Adipose tissue (tissue), 3 donors: Measurements from ENCODE around the gene NT5C1B. TPM values are rescaled to one million over a fixed set of nuclear protein-coding genes. Genes with fewer than 3 reads are reported as not detected.

ENCODE experiments used
- H3K27ac ChIP-seq: one replicate; pipeline ENCODE4 v1.5.1; 2013; ENCODE audit warnings: low read depth, low read length
- WGBS, 3 donors: extraction: QIAGEN DNeasy Blood & Tissue Kit; methylation state at CpG; one replicate each; pipeline ENCODE4 v1.1.7; 2013; 5-methylcytosine and 5-hydroxymethylcytosine counted together
- polyA plus RNA-seq, 3 donors: library from polyadenylated mRNA; stranded (reverse); fragments of 200-250 nt; gene quantifications; one replicate each; pipeline ENCODE4 v1.2.3, GENCODE V29; 2013
- donor health status: healthy with polysubstance abuse.
- donor health status: Bipolar disorder and iron deficiency.
- donor health status: healthy.

The NT5C1B gene
- polyA plus RNA-seq, 3 donors = not detected

DNA sequence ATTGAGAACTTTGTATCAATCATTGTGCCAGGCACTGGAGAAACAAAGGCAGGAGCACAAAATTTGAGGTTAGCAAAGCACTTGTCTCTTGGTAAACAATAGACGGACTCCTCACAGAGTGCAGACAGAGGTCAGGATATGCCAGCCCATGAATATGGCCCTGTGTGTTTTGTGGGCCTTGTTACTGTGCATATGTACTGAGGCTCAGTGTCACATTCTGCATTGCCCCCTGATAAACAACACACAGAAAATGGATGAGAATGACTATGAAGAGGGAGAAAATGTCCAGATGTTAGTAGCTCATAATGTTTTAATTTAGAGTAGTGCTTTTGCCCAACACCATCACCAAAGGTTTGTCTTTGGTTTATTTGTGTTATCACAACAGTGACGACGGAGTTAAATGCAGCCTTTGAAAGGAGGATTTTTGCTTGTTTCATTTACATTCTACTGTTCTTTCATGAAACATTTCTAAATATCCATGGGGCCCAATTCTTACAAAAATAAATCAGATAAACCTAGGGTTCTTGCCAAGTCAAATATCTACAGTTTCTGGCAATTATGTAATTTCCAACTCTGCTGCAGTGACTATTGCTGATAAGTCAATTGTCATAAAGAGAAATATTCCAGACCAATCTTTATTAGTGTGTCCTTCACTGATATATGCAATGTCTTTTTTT is 14.6 kb upstream of the NT5C1B start:
- 85 to 96% (median 86%) methylated on average over 3 of the region's 3 CpGs for WGBS, 3 donors
- no peak overlapping the region for H3K27ac ChIP-seq

DNA sequence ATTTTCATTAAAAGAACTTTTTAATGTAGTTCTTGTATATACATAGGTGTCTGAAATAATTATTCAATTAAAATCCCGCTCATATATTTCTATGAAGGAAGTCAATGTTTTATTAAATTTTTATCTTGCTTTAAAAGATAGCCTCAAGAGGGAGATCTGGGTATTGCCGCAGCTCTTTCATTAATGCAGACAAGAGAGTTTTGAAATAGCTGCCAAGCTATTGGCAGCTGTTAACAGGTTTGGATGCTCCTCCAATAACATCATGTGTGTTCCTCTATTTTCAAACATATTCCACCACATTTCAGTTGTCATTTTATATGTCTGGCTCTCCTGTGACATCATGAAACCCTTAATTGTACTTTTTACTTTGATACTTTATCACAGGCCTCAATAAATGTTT is 12.9 kb upstream of the NT5C1B start:
- 85 to 98% (median 91%) methylated on average over 2 of the region's 2 CpGs for WGBS, 3 donors
- H3K27ac ChIP-seq = no peak overlapping the region

DNA sequence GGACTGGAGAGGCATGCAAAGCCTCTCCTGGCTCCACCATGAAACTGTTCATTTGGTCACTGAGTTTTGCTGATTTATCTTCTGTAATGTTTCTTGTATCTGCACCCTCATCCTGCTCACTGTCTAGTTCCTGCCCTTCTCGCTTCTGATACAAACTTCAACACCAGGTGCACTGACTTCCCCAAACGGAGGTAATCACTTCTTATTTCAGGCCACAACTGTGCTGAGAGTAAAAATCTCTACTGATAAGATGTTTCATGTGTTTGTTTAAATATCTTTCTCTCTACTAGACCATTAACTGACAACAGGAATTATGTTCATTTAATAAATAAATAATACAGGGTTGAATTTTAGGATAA is 10.9 kb upstream of the NT5C1B start:
- 50 to 75% (median 54%) methylated on average over 2 of the region's 2 CpGs for WGBS, 3 donors
- no peak overlapping the region for H3K27ac ChIP-seq

DNA sequence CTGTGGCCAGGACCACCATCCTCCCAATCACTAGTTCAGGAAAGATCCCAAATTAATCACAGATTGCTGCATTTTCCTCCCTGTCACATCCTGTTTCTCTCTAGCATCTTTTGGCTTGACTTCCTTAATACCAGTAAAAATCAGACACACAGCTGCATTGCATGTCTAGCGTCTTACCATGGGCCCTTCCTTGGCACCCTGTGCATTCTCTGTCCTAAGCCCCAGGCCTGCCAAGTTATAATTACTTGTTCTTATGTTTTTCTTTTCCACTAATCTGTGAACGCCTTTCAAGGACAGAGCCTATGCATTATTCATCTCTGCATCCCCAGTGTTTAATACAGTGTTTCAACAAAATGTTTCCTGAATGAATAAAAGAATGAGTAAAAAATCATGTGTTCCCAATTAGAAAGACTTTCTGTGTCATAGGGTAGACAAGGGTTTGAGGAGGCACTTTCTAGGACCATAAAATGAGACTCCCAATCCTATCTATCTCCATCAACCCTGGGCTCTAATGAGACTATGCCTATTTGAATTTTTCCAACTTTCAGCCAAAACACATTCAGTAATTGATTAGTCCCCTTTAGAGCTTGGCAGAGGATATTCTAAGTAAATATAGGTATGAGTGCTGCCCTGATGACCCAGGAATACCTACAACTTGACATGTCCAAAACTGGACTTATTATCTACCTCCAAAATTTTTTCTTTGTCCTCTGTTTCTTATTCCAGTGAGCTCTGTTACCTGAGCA is 10.3 kb upstream of the NT5C1B start:
- 48 to 73% (median 49%) methylated on average over 2 of the region's 2 CpGs for WGBS, 3 donors
- H3K27ac ChIP-seq = no peak overlapping the region

DNA sequence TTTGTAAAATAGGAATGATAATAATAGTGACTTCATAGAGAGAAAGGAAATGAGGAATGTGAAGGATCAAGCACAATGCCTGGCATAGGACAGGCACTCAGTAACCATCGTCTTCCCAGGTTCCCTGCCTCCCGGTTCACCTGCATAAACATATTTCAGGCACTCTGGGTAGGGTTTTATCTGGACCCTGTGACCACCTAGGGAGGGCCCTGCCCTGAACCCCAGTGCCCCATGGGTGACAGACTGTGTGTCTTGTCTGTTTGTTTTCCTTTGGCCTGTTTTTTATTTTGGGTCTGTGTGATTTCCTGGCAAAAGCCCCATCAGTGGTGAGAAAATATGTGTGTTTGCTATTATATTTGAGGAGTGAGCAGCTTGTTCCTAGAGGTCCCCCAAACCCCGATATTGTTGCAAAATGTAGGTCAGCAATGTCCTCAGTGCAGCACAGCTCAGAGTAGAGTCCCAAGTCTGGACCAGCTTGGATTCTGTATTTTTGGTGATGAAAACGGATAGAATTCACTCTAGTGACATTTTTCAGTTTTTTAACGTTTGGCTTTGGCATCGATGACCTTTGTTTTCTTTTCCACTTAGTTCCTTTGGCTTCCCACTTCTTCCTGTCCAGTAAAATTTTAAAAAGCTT is 9.6 kb upstream of the NT5C1B start:
- H3K27ac ChIP-seq = no peak overlapping the region
- WGBS, 3 donors = 56 to 71% (median 58%) methylated on average over 6 of the region's 6 CpGs

DNA sequence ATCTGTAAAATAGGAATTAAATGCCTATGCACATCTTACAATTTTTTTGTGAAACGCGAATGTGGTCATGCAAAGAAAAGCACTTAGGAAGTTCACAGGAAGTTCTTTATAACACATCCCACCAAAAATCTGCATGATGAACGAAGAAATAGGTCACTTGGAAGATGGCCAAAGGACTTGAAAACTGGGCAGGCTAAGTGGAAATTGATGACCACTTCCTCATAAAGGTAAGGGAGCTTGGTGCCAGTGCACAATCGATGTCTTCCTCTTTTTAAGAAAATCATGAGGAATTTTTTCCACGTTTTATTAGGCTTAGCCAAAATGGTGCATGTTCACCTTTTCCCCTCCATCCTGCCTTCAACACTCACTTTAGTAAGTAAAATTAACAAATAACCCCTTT is 8.2 kb upstream of the NT5C1B start:
- no peak overlapping the region for H3K27ac ChIP-seq
- 46 to 69% (median 53%) methylated on average over 5 of the region's 5 CpGs for WGBS, 3 donors

DNA sequence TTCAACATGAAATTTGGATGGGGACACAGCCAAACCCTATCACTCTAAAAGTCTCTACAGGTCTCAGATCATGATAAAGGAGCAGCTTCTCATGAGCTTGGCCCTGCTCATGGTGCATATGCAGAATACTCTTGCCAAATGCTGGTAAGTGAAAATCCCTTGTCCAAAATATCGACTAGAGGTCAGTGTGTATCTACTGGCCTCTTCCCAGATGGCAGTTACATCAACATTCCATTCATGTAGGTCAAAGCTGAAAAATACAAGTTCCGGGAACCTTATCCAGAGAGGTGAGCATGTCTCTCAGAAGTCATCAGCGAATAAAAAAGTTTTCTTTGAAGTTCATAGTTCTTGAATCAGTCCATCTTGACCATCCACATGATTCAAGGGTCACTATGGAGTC is 7.6 kb upstream of the NT5C1B start:
- no peak overlapping the region for H3K27ac ChIP-seq
- 72 to 92% (median 76%) methylated on average over 3 of the region's 3 CpGs for WGBS, 3 donors

DNA sequence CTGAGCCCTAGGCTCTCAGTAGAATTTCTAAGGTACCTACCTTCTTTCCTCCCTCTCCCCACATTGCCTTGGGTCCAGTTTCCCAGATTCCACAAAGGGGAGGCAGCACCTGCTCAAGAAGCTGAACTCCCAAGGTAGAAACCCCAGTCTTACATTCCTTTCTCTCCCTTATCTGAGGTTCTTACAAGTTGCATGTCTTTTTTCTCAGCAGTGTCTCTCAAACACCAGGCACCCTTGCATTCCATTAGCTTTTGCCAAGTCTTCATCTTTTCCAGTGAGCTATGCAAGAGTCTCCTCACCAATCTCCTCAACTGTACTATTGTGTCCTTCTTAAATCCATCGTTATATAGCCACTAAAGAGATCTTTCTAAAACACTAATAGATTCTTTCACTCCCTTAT is 4.1 kb upstream of the NT5C1B start:
- WGBS, 3 donors = 60 to 91% (median 85%) methylated on average over 1 of the region's 1 CpG
- no peak overlapping the region for H3K27ac ChIP-seq

DNA sequence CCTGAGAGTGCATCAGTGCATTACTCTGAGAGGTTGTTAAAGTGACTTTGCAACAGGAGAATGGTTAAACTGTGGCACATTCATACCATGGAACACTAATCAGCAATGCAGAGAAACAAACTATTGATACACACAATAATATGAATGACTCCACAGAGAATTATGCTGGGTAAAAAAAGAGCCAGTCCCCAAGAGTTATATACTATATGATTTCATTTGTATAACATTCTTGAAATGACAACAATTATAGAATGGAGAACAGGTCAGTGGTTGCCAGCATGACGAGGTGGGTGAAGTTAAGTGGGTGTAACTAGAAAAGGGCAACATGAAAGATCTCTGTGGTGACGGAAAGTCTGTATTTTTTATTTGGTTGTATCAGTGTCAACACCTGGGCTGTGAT is 3.0 kb upstream of the NT5C1B start:
- 89 to 92% (median 90%) methylated on average over 2 of the region's 2 CpGs for WGBS, 3 donors

DNA sequence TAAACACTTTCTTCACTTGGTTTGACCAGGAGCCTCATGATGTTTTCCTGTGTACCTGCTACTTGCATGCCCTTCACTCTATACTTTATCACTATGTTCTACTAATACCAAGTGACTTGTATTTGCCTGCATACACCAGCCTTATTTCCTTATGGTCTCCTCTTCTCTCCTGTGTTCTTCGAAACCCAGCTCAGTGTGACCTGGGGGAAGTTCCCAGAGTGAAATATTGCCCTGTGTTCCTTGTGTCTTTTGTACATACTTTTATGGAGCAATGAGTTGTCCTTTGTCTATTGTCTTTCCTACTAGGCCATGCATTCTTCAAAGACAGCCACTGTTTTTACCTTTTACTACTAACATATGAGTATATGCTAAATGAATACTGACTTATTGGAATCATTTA is 567 bp downstream of the NT5C1B start:
- WGBS, 3 donors = 88 to 95% (median 89%) methylated on average over 1 of the region's 1 CpG

More for the DNA sequence above, 3.0 kb upstream of the NT5C1B start:
- no peak overlapping the region for H3K27ac ChIP-seq

DNA sequence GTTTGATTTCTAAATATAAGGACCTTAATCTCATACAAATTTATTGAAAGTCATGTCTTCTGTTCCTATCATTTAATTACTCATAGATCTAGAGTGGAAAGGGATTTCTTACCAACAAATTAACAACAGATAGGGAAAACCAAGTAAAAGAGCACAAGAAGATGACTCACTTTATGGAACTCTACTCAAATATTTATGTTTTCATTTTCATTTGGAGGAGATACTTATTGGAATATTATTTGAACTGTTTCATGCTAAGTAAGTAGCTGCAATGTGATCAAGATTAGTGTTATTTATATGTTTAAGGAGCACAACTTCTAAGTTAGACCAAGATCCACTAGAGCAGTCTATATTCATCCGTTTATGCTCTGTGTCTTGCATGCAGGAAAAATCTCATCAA is 1.3 kb downstream of the NT5C1B start:
- H3K27ac ChIP-seq = no peak overlapping the region
- WGBS, 3 donors = 88 to 100% (median 96%) methylated on average over 1 of the region's 1 CpG

More for the DNA sequence above, 567 bp downstream of the NT5C1B start:
- no peak overlapping the region for H3K27ac ChIP-seq

DNA sequence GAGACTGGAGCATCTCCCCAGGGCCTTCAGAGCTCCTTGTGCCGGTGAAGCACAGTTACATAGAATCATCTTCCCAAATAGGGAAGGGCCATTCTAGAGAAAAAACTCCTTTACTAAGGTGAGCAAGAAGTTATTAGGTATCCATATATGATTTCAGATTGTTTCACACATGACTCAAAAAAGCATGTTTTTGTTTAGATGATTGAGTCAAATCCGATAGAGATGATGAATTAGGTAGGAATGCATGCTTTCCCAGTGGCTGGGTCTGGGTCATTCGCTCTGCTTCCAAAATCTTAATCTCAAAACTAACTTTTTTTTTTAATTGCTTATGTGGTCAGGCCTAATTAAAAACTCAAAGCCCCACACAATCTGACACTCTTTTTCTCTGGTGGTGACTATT is 3.8 kb downstream of the NT5C1B start:
- 87 to 94% (median 89%) methylated on average over 3 of the region's 3 CpGs for WGBS, 3 donors
- no peak overlapping the region for H3K27ac ChIP-seq

DNA sequence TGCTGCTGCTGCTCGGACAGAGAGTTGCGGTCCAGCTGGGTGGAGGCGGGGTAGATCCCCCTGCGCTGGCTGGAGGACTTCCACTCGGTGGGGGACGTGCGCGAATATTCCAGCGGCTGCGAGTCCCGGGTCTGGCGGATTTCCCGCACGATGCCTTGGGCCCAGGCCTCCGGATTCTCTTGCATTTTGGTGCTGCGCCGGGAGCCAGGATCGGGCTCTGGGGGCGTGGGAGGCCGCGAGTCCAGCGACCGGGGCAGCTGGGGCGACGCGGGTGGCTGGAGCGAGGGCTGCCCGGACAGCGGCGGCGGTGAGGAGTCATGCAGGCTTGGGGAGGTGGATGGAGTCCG is 4.8 kb downstream of the NT5C1B start:
- WGBS, 3 donors = 81 to 87% (median 85%) methylated on average over 31 to 32 of the region's 32 CpGs
- H3K27ac ChIP-seq = no peak overlapping the region

DNA sequence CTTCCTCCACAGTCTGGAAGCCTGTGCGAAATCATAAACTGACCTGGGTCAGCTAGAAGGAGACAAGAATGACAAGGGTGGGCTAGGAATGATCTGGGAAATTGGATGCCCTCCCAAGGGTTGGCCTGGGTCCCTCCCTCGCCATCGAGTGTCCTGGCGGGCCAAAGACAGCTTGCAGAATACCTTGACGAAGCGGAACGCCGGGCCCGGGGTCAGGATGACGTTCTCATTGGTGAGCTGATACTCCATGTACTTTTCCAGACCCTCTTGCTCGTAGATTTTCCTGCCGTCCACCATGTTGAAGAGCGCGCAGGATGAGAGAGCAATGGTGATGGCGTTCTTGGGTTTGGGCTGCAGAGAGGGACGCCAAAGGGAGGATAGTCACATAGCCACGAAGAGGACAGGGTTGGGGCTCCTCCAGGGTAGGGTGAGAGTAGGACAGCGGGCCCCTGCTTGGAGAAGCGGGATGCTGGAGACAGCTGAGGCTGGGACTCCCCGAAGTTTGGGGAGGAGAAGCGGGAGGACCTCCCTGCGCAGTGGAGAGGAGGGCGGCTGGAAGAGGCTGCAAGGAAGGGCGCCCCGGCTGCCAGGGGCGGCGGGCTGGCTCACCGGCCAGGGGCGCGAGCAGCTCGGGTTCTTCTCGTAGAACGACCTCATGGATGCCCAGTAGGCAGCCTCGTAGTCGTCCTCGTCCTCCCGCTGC is 5.3 kb downstream of the NT5C1B start:
- H3K27ac ChIP-seq = no peak overlapping the region
- 93 to 94% (median 94%) methylated on average over 36 to 37 of the region's 37 CpGs for WGBS, 3 donors

DNA sequence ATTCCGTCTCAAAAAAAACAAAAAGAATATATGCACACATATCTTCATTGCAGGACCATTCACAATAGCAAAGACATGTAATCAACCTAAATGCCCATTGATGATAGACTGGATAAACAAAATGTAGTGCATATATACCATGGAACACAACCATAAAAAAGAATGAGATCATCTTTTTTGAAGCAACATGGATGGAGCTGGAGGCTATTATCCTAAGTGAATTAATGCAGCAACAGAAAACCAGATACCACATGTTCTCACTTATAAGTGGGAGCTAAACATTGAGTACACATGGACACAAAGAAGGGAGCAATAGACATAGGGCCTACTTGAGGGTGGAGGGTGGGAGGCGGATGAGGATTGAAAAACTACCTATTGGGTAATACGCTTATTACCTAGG is 8.8 kb downstream of the NT5C1B start:
- no peak overlapping the region for H3K27ac ChIP-seq
- WGBS, 3 donors = 93 to 97% (median 95%) methylated on average over 3 of the region's 3 CpGs

DNA sequence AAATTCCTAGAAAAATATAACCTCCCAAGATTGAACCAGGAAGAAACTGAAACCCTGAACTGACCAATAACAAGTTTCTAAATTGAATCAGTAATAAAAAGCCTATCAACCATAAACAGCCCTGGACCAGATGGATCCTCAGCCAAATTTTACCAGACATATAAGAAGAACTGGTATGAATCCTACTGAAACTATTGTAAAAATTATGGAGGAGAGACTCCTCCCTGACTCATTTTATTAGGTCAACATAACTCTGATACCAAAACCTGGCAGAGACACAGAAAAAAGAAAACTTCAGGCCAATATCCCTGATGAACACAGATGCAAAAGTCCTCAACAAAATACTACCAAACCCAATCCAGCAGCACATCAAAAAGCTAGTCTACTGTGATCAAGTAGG is 11.3 kb downstream of the NT5C1B start:
- no peak overlapping the region for H3K27ac ChIP-seq

DNA sequence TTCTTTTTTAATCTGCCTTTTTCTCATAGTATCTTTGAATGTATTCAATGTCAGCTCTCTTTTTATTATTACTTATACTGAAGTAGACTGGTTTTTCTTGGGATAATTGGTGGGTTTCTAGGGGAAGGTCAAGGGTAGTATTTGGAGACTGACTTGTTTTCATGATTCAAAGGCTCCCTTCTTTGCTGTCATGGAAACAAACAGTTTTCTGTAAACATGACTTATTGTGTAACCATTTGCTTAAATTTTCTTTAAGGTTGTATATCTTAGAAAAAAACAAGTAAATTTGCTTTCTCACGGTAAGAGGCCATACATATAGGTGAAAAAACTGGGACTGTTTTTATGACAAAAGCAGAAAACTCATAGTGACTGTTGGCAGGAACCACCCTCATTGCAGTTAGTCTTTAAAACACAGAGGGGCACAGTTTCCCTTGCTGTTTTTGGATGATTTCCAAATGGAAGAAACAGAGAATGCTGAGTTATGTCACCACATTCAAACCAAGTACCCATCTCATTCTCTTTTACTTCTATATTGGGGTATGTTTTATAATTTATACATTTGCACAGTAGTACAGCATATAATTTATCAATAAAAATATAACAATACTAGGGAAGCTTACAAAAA is 23.1 kb downstream of the NT5C1B start:
- H3K27ac ChIP-seq = no peak overlapping the region
- 73 to 86% (median 85%) methylated on average over 1 of the region's 1 CpG for WGBS, 3 donors

DNA sequence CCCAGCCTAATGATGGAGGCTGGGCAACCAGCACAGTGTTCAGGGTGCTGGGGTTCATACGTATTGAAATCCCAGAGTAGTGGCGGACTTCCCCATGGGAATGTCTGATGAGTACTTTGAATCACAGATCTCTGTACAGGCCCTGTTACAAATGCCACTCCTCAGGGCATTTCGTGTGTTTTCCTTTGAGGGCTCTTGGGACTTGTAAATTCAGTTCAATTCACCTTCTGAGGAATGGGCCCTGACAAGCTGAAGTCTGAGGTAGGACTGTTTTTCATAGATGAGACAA is 28.6 kb downstream of the NT5C1B start:
- 0 to 2% (median 1%) methylated on average over 3 of the region's 3 CpGs for WGBS, 3 donors
- no peak overlapping the region for H3K27ac ChIP-seq
